Hepatocyte (in vitro differentiated cells): ENCODE data around the gene BRD4.

Experiments
- EZH2 ChIP-seq: fragments of 200-600 bp; sonication (generic); IDR thresholded peaks from 2 replicates; pipeline ENCODE4 v1.6.1; 2016; ENCODE audit warnings: antibody characterized with exemption, mild to moderate bottlenecking, borderline replicate concordance
- EZH2phosphoT487 ChIP-seq: fragments of 200-600 bp; sonication (generic); IDR thresholded peaks from one replicate; pipeline ENCODE4 v1.6.1; 2018; ENCODE audit warnings: antibody characterized with exemption, mild to moderate bottlenecking, low read depth, moderate library complexity; ENCODE audit not compliant: unreplicated experiment, severe bottlenecking
- TF ChIP-seq, protein P1 (sequence below): fragments of 200-600 bp; sonication (generic); IDR thresholded peaks from 2 replicates; pipeline ENCODE4 v1.5.1; 2016; ENCODE audit warnings: antibody characterized with exemption, mild to moderate bottlenecking; ENCODE audit not compliant: poor library complexity

DNA sequence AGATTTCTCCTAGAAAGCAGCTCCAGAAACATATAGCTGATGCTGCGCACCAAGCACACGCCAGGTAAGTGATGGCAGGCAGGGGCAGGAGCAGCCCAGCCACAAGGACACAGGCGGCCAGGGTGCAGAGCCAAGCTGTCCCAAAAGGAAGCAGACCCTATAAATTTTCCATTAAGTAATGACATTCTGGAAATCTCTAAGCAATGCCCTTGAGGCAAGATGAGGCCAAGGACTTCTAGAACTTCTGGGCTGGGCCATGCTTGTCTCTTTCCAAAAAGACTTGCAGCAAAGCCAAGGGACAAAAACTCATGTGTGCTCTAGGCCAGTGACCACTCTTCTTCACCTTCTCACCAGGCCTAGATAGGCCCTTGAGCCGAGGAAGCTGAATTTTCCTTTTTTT, 57.9 kb downstream of the BRD4 start:
- TF ChIP-seq, protein P1, sequence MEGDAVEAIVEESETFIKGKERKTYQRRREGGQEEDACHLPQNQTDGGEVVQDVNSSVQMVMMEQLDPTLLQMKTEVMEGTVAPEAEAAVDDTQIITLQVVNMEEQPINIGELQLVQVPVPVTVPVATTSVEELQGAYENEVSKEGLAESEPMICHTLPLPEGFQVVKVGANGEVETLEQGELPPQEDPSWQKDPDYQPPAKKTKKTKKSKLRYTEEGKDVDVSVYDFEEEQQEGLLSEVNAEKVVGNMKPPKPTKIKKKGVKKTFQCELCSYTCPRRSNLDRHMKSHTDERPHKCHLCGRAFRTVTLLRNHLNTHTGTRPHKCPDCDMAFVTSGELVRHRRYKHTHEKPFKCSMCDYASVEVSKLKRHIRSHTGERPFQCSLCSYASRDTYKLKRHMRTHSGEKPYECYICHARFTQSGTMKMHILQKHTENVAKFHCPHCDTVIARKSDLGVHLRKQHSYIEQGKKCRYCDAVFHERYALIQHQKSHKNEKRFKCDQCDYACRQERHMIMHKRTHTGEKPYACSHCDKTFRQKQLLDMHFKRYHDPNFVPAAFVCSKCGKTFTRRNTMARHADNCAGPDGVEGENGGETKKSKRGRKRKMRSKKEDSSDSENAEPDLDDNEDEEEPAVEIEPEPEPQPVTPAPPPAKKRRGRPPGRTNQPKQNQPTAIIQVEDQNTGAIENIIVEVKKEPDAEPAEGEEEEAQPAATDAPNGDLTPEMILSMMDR, result no peak
- TF ChIP-seq EZH2 (no peak), EZH2phosphoT487 (no peak)
